Inferior parietal cortex (tissue), 1 donor: ENCODE results near the gene SLIT3.

Experiments
- DNase-seq: peaks from one replicate; pipeline ENCODE4 v3.0.0-alpha.2; 2016; ENCODE audit errors: extremely low spot score

Gene SLIT3

GRCh38 chr5:168962306-168962705 is 338.6 kb downstream of the SLIT3 start:
- no peak for DNase-seq

GRCh38 chr5:168961681-168962080 is 339.3 kb downstream of the SLIT3 start:
- DNase-seq, result no peak

- DNase-seq, result no peak
Observed at GRCh38 chr5:168960497-168960896, 340.4 kb downstream of the SLIT3 start.

- no peak for DNase-seq
Observed at GRCh38 chr5:168953351-168953750, 347.6 kb downstream of the SLIT3 start.

- no peak for DNase-seq
Observed at GRCh38 chr5:168952196-168952595, 348.7 kb downstream of the SLIT3 start.

GRCh38 chr5:168951769-168952168 is 349.2 kb downstream of the SLIT3 start:
- no peak for DNase-seq

GRCh38 chr5:168951356-168951755 is 349.6 kb downstream of the SLIT3 start:
- DNase-seq, result no peak

- no peak for DNase-seq
Observed at GRCh38 chr5:168950241-168950951, 350.5 kb downstream of the SLIT3 start.

- no peak for DNase-seq
Observed at GRCh38 chr5:168948746-168949145, 352.2 kb downstream of the SLIT3 start.

GRCh38 chr5:168947212-168947868 is 353.6 kb downstream of the SLIT3 start:
- DNase-seq, result peak; percentile 33

GRCh38 chr5:168946363-168946762 is 354.6 kb downstream of the SLIT3 start:
- no peak for DNase-seq

- no peak for DNase-seq
Observed at GRCh38 chr5:168944004-168944403, 356.9 kb downstream of the SLIT3 start.

- no peak for DNase-seq
Observed at GRCh38 chr5:168943091-168943884, 357.7 kb downstream of the SLIT3 start.

GRCh38 chr5:168941901-168942300 is 359.0 kb downstream of the SLIT3 start:
- no peak for DNase-seq

GRCh38 chr5:168940712-168941111 is 360.2 kb downstream of the SLIT3 start:
- DNase-seq, result no peak

- no peak for DNase-seq
Observed at GRCh38 chr5:168939887-168940544, 360.9 kb downstream of the SLIT3 start.

GRCh38 chr5:168939156-168939800 is 361.7 kb downstream of the SLIT3 start:
- DNase-seq, result no peak

- no peak for DNase-seq
Observed at GRCh38 chr5:168936511-168936910, 364.4 kb downstream of the SLIT3 start.

GRCh38 chr5:168935183-168935582 is 365.8 kb downstream of the SLIT3 start:
- no peak for DNase-seq

GRCh38 chr5:168934169-168934568 is 366.8 kb downstream of the SLIT3 start:
- no peak for DNase-seq

GRCh38 chr5:168932400-168933189 is 368.3 kb downstream of the SLIT3 start:
- DNase-seq, result no peak
